ENCODE results near the gene SLC39A7.
A peak's percentile ranks its signal among the peaks of the same experiment; 100 is the strongest.
"Not testable (repeated sequence)": the region's sequence is repeated elsewhere in the genome, so short reads cannot be mapped to it uniquely, and the experiment has no call there.

The SLC39A7 gene

GRCh38 chr6:33213166-33213988 is 12.7 kb downstream of the SLC39A7 start:
- no peaks in the 10 kb centered on the region for H3K36me3 ChIP-seq (ENCODE audit: insufficient read depth, low read length)
- H3K9ac ChIP-seq (ENCODE audit: low read depth, low read length) = peak overlapping the region; percentile 54
- peaks cover 19% of the 10 kb centered on the region for H3K4me1 ChIP-seq (ENCODE audit: insufficient read depth, low read length)
- H3K9me3 ChIP-seq (ENCODE audit: control insufficient read depth, insufficient read depth, low read length) = no peaks in the 10 kb centered on the region

DNA sequence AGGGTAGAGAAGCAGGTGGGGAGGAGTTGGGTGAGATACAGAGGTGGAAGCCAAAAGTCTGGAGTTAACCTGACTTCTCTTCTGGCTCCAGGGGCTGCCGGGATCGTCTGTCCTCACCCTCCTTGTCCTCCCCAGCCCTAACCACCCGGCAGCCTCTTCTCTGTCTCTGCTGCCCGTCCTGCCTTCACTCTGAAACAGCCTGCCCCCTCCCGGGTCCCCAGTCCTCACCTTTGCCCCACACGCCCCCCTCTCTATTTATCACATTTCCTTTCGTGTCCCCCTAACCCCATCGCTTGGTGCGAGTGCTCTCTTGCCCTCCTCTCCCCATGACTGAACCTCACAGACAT is 13.3 kb downstream of the SLC39A7 start:
- H3K4me1 ChIP-seq (ENCODE audit: insufficient read depth, low read length) = peaks cover 19% of the 10 kb centered on the region
- H3K9me3 ChIP-seq (ENCODE audit: control insufficient read depth, insufficient read depth, low read length) = no peaks in the 10 kb centered on the region
- H3K36me3 ChIP-seq (ENCODE audit: insufficient read depth, low read length) = no peaks in the 10 kb centered on the region
- peak overlapping the region; percentile 54; the same call in 1 of the 2 replicates for H3K9ac ChIP-seq (ENCODE audit: low read depth, low read length)

DNA sequence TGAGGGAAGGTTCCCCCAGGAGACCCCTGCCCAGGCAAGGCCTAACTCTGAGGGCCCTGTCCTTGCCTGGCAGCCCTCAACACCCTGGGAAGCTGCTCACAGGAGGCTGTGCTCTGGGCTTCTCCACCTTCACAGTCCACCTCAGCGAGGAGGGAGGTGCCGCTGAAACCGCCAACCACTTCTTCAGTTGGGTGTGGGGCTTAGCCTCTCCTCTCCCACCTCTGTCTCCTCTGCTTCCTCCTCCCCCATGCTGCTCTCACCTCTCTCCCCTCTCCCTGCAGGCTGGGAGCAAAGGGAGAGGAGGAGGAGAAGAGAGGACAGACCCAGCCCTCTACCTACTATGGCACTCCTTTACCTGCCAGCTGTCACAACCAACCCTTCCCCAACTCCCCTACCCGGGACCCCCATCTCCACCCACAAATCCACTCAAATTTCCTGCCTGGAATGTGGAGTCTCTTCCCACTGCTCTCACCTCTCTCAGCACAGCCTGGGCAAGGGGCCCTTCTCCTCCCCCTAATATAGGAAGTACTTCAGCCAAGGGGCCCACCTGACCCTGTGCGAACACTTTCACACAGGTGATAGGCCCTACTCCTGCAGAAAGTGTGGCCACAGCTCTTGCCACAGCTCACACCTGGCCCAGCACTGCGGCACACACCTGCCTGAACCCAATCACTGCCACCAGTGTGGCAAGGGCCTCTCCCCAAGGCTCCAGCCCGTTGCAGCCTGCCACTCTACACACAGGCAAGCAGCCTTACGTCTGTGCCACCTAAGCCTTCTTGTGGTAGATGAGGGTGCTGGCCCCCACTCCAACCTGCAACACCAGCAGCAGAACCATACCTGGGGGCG is 14.8 kb downstream of the SLC39A7 start:
- Histone ChIP-seq H3K9me3 (ENCODE audit: control insufficient read depth, insufficient read depth, low read length) (no peaks in the 10 kb centered on the region), H3K9ac (ENCODE audit: low read depth, low read length) (no peak overlapping the region), H3K4me1 (ENCODE audit: insufficient read depth, low read length) (peaks cover 19% of the 10 kb centered on the region), H3K36me3 (ENCODE audit: insufficient read depth, low read length) (no peaks in the 10 kb centered on the region)

DNA sequence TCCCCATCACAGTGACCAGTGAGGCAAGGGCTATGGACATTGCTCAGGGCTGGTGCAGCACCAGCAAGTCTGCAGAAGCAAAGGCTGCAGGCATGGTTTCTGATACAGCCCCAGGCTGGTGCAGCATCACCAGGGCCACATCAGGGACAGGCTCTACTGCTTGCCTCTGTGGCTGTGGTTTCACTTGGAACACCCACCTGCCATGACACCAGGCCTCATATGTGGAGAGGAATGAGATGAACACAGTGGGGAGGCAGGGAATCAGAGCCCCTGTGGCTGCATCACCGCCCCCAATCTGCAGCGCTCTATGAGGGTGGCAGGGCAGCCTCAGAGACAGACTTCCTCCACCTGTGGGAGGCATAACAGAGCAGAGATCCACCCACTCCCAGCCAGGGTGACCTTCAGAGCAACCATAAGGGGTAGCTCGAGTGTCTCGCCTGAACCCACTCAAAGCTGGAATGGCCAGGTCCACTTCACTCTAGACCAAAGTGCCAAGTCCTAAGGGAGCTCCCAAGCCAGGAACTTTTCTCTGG is 15.5 kb downstream of the SLC39A7 start:
- peaks cover 19% of the 10 kb centered on the region for H3K4me1 ChIP-seq (ENCODE audit: insufficient read depth, low read length)
- no peaks in the 10 kb centered on the region for H3K9me3 ChIP-seq (ENCODE audit: control insufficient read depth, insufficient read depth, low read length)
- no peak overlapping the region for H3K9ac ChIP-seq (ENCODE audit: low read depth, low read length)
- H3K36me3 ChIP-seq (ENCODE audit: insufficient read depth, low read length) = no peaks in the 10 kb centered on the region

- Histone ChIP-seq H3K9ac (ENCODE audit: low read depth, low read length) (no peak overlapping the region), H3K4me1 (ENCODE audit: insufficient read depth, low read length) (peaks cover 19% of the 10 kb centered on the region), H3K36me3 (ENCODE audit: insufficient read depth, low read length) (no peaks in the 10 kb centered on the region), H3K9me3 (ENCODE audit: control insufficient read depth, insufficient read depth, low read length) (no peaks in the 10 kb centered on the region)
These were observed 16.6 kb downstream of the SLC39A7 start for GRCh38 chr6:33217246-33217645.

DNA sequence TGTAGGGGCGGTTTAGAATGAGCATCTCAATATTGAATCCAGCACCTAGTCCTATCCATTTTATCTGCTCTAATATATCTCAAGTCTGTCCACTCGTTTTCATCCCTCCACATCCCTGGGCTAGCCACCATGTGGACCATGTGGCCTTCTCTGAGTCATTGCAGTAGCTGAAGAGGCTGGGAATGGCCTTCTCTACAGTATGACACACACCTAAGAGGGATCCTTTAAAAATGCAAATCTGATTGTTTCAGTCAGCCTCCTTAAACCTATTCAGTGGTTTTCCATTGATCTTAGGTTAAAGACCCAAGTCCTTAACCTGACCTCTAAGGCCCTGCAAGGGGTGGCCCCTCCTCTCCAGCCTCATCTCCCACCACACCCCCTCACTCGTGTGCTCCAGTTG is 17.0 kb downstream of the SLC39A7 start:
- Histone ChIP-seq H3K9me3 (ENCODE audit: control insufficient read depth, insufficient read depth, low read length) (no peaks in the 10 kb centered on the region), H3K4me1 (ENCODE audit: insufficient read depth, low read length) (peaks cover 19% of the 10 kb centered on the region), H3K9ac (ENCODE audit: low read depth, low read length) (no peak overlapping the region), H3K36me3 (ENCODE audit: insufficient read depth, low read length) (no peaks in the 10 kb centered on the region)

GRCh38 chr6:33226503-33227120 is 25.9 kb downstream of the SLC39A7 start:
- not testable (repeated sequence) for H3K9me3 ChIP-seq (ENCODE audit: control insufficient read depth, insufficient read depth, low read length); H3K36me3 ChIP-seq (ENCODE audit: insufficient read depth, low read length); H3K9ac ChIP-seq (ENCODE audit: low read depth, low read length)
- peaks cover 13% of the 10 kb centered on the region for H3K4me1 ChIP-seq (ENCODE audit: insufficient read depth, low read length)

- H3K9ac ChIP-seq (ENCODE audit: low read depth, low read length) = peak overlapping the region; percentile 25; the same call in 1 of the 2 replicates
- no peaks in the 10 kb centered on the region for H3K36me3 ChIP-seq (ENCODE audit: insufficient read depth, low read length)
- peaks cover 11% of the 10 kb centered on the region for H3K4me1 ChIP-seq (ENCODE audit: insufficient read depth, low read length)
- no peaks in the 10 kb centered on the region for H3K9me3 ChIP-seq (ENCODE audit: control insufficient read depth, insufficient read depth, low read length)
These were observed 34.6 kb downstream of the SLC39A7 start for GRCh38 chr6:33235221-33235634.

- Histone ChIP-seq H3K4me1 (ENCODE audit: insufficient read depth, low read length) (peaks cover 11% of the 10 kb centered on the region), H3K9me3 (ENCODE audit: control insufficient read depth, insufficient read depth, low read length) (no peaks in the 10 kb centered on the region), H3K9ac (ENCODE audit: low read depth, low read length) (no peak overlapping the region), H3K36me3 (ENCODE audit: insufficient read depth, low read length) (no peaks in the 10 kb centered on the region)
These were observed 35.7 kb downstream of the SLC39A7 start for GRCh38 chr6:33236328-33236727.

- H3K9ac ChIP-seq (ENCODE audit: low read depth, low read length) = no peak overlapping the region
- H3K9me3 ChIP-seq (ENCODE audit: control insufficient read depth, insufficient read depth, low read length) = no peaks in the 10 kb centered on the region
- no peaks in the 10 kb centered on the region for H3K36me3 ChIP-seq (ENCODE audit: insufficient read depth, low read length)
- peaks cover 11% of the 10 kb centered on the region for H3K4me1 ChIP-seq (ENCODE audit: insufficient read depth, low read length)
These were observed 36.2 kb downstream of the SLC39A7 start for GRCh38 chr6:33236852-33237251.

DNA sequence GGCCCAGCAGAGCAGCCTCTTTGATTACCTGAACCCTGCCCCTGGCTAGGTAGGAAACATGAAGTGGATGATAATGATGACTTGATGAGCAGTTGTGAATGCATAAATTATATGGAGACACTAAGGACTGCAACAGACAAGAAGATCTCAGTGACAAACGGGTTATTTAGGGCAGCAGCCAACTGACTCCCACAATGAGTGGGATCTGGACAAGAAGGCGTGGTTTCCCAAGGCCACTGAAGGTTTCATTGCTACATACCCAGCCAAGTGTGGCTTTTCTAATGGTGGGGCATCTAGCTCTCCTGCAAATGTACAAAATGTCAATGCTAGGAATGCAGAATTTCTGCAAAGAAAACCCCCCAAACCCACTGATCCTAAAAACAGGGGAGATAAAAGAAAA is 37.1 kb downstream of the SLC39A7 start:
- Histone ChIP-seq H3K36me3 (ENCODE audit: insufficient read depth, low read length) (no peaks in the 10 kb centered on the region), H3K4me1 (ENCODE audit: insufficient read depth, low read length) (peaks cover 11% of the 10 kb centered on the region), H3K9ac (ENCODE audit: low read depth, low read length) (no peak overlapping the region), H3K9me3 (ENCODE audit: control insufficient read depth, insufficient read depth, low read length) (no peaks in the 10 kb centered on the region)

- Histone ChIP-seq H3K9ac (ENCODE audit: low read depth, low read length) (no peak overlapping the region), H3K36me3 (ENCODE audit: insufficient read depth, low read length) (no peaks in the 10 kb centered on the region), H3K9me3 (ENCODE audit: control insufficient read depth, insufficient read depth, low read length) (no peaks in the 10 kb centered on the region), H3K4me1 (ENCODE audit: insufficient read depth, low read length) (no peaks in the 10 kb centered on the region)
These were observed 41.3 kb downstream of the SLC39A7 start for GRCh38 chr6:33241968-33242367.

- Histone ChIP-seq H3K9me3 (ENCODE audit: control insufficient read depth, insufficient read depth, low read length) (no peaks in the 10 kb centered on the region), H3K4me1 (ENCODE audit: insufficient read depth, low read length) (no peaks in the 10 kb centered on the region), H3K36me3 (ENCODE audit: insufficient read depth, low read length) (no peaks in the 10 kb centered on the region), H3K9ac (ENCODE audit: low read depth, low read length) (no peak overlapping the region)
These were observed 42.8 kb downstream of the SLC39A7 start for GRCh38 chr6:33243476-33243875.

DNA sequence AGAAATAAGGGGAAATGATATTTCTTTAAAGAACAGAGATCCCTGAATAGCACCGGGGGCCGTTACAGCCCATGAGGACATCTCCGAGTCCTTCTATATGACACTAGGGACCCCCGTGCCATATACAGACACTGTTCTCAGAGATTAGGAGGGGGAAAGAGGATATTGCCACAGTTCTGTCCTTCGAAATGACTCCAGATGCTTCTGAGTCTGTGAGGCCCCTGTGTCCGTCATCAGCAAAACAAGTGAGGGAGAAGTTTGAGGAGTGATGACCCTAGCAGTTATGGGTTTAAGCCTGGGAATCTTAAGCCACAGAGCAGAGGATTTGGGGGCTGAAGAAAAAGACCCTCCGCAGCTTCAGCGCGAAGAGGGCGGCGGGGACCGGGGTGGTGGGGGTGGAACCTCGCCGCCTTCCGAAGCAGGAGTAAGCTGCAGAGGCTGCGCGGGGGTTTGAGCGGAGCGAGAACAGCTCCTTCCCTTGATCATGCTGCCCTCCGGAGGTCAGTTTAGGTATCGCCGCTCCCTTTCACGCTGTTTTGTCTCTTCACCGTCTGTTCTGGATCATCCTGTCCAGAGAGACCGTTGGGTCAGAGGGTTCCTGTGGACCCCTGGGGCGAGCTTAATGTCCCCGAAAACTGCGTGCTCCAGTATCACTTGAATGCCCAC is 47.4 kb downstream of the SLC39A7 start:
- Histone ChIP-seq H3K9me3 (ENCODE audit: control insufficient read depth, insufficient read depth, low read length) (no peaks in the 10 kb centered on the region), H3K4me1 (ENCODE audit: insufficient read depth, low read length) (peaks cover 6% of the 10 kb centered on the region; the same call in 1 of the 2 replicates), H3K9ac (ENCODE audit: low read depth, low read length) (peak overlapping the region; percentile 50; the same call in 1 of the 2 replicates), H3K36me3 (ENCODE audit: insufficient read depth, low read length) (no peaks in the 10 kb centered on the region)
